Keratinocyte (primary cell): ENCODE data around the gene HERC2.

Experiments used
- CTCF ChIP-seq, 3 experiments: IDR thresholded peaks in 1 of 3; conservative IDR thresholded peaks in 1 of 3; optimal IDR thresholded peaks in 1 of 3; 2 replicates in 2 of 3; 3 replicates in 1 of 3; pipeline versions ENCODE3 to v1.5.1; 2011; ENCODE audit warnings: low read length in 3 of 3, mild to moderate bottlenecking in 3 of 3, moderate library complexity in 2 of 3, control low read depth in 1 of 3, inconsistent platforms in 1 of 3; ENCODE audit not compliant: insufficient read depth in 2 of 3; ENCODE audit errors: extremely low read depth in 1 of 3
- EZH2 ChIP-seq: IDR thresholded peaks from one replicate; pipeline ENCODE4 v1.6.1; 2012; ENCODE audit warnings: inconsistent platforms, mild to moderate bottlenecking, low read length, moderate library complexity

- TF ChIP-seq EZH2 (no peak), CTCF (optimal IDR thresholded peaks at IDR 0.05 in 1 of 3, IDR thresholded peaks at IDR 0.05 in 1 of 3, conservative IDR thresholded peaks at IDR 0.05 in 1 of 3; ENCODE audit: extremely low read depth in 1 of 3, insufficient read depth in 2 of 3, low read length in 3 of 3) (no peak)
Measured at GRCh38 chr15:28165791-28166190, 156.2 kb downstream of the HERC2 start.
